Right ventricle myocardium superior (tissue), 1 donor: ENCODE results near the gene INAVA. TPM values are rescaled to one million over a fixed set of nuclear protein-coding genes. Genes with fewer than 3 reads are reported as not detected.
"Not testable (repeated sequence)": the region's sequence is repeated elsewhere in the genome, so short reads cannot be mapped to it uniquely, and the experiment has no call there.

Experiments used
- ATAC-seq: fragments of 200-7000 bp; cut with Tn5 transposase; one replicate; pipeline ENCODE4 v1.9.1; 2020; ENCODE audit warnings: mild to moderate bottlenecking; ENCODE audit not compliant: poor library complexity
- DNase-seq: peaks from one replicate; pipeline ENCODE4 v3.0.0-alpha.2; 2020
- intact Hi-C: fragments of 100-400 bp; cut with DNase I; formaldehyde crosslinking; loops from one replicate; pipeline ENCODE4 v1.11.2; 2022
- total RNA-seq: library from RNA; stranded (reverse); fragmentation: NEBNext Ultra II Directional; extraction: Animal tissue kit (Norgen Biotek cat#: 25700); gene quantifications from one replicate; pipeline ENCODE4 v1.2.1, GENCODE V29; 2021
- donor health status: DM: no; HTN: yes; CAD: no; lungs with severe emphysema.

The INAVA gene
- total RNA-seq, 1 donor from 2014 or later = not detected

GRCh38 chr1:200909757-200910239, 15.1 kb downstream of the INAVA start:
- intact Hi-C loops = no loop called here
- DNase-seq = no peak
- no peak for ATAC-seq

- DNase-seq = no peak
- ATAC-seq = no peak
- intact Hi-C loops = no loop called here
Observed at GRCh38 chr1:200911361-200911760, 16.7 kb downstream of the INAVA start.

- ATAC-seq, intact Hi-C loops, DNase-seq: not testable (repeated sequence)
Observed at GRCh38 chr1:200911936-200912335, 17.2 kb downstream of the INAVA start.

DNA sequence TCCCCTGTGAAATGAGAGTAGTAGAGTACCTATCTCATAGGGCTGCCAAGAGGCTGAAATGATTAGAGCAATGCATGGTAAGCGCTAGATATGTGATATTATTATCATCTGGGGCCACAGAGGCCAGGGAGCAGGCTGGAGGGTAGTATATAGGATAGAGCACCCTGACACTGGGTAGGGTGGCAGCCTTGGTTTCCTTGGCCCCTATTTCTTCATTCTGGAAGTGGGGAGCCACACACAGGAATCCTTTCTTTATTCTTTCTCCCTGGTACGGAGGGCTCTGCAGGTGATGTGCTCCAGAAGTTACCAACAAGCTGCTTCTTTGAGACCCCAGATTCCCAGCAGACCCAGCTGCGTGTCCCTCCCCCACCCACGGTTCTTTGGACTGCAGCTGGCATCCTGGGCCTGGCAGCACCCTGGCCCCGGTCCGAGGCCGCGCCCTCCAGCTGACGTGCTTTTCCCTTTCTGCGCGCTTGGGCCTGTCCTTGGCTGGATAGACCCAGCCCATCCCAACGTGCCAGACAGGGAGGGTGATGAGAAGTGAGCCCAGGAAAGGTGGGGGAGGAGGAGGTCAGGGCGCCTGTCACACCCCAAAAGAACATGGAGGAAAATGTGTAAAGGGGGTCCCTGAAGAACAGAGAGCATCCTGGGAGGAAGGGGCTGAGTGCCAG, 18.2 kb downstream of the INAVA start:
- no peak for DNase-seq
- ATAC-seq = no peak
- intact Hi-C loops = no loop called here

- no peak for DNase-seq
- intact Hi-C loops = no loop called here
- ATAC-seq = no peak
Observed at GRCh38 chr1:200916152-200916551, 21.5 kb downstream of the INAVA start.

GRCh38 chr1:200916681-200917080, 22.0 kb downstream of the INAVA start:
- DNase-seq = no peak
- no peak for ATAC-seq
- intact Hi-C loops = no loop called here

DNA sequence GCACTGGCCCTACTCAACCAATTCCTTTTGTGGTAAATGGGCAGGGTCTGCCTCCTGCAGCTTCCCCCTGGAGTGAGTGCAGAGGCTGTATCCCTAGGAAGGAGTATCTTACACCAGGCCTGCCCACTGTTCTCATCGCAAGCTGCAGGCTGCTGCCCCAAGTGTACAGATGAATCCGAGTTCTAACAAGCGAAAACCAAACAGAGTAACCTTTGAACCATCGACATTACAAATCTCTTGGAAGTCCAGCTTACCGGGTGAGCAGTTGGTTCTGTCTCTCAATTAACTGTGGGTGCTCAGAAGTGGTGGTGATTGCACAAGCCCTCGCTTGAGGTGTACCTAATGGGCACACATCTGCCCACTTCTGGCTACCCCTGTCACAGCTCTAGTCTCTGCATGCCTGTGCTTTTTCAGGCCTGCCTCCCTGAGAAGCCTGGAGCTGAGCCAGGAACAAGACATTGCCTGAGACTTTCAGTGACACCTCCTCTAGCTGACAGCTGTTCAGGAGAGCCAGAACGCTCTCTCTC, 22.7 kb downstream of the INAVA start:
- DNase-seq (peak; percentile 61), ATAC-seq (peak; percentile 92)
- intact Hi-C loops = no loop called here

GRCh38 chr1:200918006-200918405, 23.3 kb downstream of the INAVA start:
- intact Hi-C loops = no loop called here
- DNase-seq = no peak
- no peak for ATAC-seq

- ATAC-seq = no peak
- DNase-seq = no peak
- intact Hi-C loops = no loop called here
Observed at GRCh38 chr1:200919386-200919785, 24.7 kb downstream of the INAVA start.

DNA sequence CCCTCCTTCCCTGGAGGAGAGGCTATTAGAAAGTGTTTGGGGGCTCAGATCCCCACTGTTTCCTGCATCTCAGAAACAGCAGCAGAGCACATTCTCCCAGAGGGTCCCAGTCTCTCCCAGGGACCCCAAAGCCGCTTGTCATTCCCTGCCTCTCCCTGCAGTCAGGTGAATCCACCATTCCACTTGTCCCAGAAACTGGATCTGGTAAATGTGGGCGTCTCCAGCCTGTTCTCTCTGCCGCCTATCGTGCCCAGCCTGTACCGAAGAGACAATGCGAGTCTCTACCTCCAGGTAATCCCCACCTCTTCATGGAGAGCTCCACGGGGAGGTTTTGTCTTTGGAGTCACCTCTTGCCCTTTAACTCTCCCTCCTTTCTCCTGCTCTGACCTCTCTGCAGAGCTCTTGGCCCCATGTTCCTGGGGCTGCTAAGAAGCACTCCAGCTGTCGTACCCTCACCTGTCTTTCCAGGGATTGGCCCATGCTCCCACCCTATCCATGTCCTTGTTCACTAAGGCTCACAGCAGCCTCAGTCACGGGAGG, 26.9 kb downstream of the INAVA start:
- intact Hi-C loops = no loop called here
- DNase-seq (no peak), ATAC-seq (no peak)

- intact Hi-C loops = no loop called here
- DNase-seq (no peak), ATAC-seq (no peak)
Observed at GRCh38 chr1:200922406-200922805, 27.7 kb downstream of the INAVA start.

DNA sequence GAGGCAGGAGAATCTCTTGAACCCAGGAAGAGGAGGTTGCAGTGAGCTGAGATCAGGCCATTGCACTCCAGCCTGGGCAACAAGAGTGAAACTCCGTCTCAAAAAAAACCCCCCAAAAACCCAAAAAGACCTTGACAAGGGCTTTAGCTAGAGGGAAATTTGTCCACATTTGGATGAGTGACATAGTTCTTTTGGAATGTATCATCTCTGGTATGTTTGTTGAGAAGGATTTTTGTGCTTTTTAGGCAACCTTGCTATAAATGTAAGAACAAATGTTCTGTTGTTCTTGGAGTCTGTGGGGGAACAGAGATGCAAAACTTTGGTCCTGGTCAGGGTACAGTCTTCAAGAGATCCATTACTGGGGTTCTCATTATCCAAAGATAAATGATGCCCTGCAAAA, 28.9 kb downstream of the INAVA start:
- DNase-seq (no peak), ATAC-seq (no peak)
- intact Hi-C loops = no loop called here

DNA sequence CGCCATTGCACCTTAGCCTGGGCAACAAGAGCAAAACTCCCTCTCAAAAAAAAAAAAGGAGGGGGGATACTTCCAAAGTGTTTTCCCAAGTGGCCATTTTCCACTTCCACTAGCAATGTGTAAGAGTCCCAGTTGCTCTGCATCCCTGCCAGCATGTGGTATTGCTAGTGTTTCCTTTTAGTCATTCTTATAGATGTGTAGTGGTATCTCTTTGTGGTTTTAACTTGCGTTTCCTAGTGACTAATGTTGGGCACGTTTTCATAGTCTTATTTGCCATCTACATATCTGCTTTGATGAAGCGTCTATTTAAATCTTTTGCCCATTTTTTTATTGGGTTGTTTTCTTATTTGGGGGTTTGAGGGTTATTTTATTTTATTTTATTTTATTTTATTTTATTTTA, 31.1 kb downstream of the INAVA start:
- no peak for DNase-seq
- ATAC-seq = no peak
- intact Hi-C loops = no loop called here

DNA sequence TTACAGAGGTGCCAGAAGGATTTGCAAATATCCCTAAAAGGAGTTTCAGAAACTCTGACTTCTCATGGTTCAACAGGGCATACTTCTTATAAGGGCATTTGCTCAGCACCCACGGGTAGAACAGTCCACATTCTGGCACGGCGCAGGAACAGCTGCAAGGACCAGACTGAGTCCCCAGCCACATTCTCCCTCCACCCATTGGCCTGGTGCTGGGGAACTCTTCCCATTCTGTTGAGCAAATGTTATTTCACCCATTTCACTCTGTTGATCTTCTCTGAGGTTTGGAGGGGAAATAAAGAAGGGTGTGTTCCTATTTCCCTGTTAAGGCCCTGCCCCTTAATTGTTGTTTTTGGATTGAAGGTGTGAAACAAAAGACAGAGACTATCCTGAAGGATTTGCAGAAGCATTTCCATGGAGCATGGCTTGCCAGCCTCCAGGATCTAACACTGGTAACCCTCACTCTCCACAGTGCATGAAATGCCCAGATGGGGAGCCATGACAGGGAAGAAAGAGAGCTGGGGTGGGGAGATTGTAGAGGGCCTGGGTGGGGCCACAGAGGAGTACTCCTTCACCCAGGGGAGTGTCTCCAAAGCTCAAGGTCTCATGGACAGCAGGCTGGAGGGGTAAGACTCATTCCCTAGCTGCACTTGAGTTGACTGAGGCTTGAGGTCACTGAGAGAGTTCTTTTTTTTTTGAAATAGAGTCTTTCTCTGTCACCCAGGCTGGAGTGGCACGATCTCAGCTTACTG, 35.0 kb downstream of the INAVA start:
- intact Hi-C loops = no loop called here
- ATAC-seq = no peak
- no peak for DNase-seq

DNA sequence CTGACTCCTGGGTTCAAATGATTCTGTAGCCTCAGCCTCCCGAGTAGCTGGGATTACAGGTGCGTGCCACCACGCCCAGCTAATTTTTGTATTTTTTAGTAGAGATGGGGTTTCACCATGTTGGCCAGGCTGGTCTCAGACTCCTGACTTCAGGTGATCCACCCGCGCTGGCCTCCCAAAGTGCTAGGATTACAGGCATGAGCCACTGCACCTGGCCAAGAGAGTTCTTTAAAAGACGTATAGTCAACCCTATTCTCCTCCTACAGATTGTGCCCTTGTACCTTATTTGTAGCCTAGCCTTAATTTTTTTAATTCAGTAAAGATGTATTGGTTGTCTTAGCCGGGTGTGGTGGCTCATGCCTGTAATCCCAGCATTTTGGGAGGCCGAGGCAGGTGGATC, 35.6 kb downstream of the INAVA start:
- ATAC-seq, intact Hi-C loops, DNase-seq: not testable (repeated sequence)

DNA sequence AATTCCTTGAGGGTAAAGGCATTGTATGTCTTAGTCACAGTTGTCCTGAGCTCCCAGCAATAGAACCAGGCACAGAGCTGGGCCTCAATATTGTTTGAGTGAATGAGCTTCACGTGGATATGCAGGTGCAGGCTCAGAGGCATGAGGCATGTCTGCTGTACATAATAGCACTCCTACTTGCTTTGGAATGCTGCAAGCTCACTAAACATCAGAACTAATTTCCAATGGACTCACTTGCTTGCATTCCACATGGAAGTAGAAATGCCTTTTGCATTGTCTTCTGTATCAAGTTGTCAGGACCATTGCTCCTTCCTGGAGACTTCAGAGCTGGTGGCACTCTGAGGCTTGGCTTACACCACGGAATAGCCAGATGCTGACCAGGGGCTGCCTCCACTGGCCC, 37.1 kb downstream of the INAVA start:
- DNase-seq = no peak
- ATAC-seq = no peak
- intact Hi-C loops = no loop called here

DNA sequence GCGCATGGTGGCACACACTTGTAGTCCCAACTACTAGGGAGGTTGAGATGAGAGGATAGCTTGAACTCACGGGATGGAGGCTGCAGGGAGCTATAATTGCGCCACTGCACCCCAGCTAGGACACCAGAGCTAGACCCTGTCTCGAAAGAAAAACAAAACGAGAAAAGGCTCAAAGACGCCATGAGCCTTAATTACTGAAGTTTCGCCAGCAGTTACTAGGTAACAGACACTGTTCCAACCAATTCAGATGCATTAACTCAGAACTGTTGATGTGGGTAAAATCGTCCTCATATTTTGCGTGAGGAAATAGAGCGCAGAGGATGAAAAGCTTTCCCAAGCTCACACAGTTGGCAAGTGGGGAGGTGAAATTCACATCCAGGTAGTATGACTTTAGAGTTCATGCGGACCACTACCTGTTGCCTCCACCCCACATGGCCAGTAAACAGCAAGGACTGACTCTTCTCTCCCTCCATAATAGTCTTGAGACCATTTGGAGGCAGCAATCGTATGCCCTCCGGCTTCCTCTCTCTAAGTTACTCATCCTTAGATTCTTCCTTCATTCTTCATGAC, 40.1 kb downstream of the INAVA start:
- intact Hi-C loops = no loop called here
- no peak for DNase-seq
- no peak for ATAC-seq

DNA sequence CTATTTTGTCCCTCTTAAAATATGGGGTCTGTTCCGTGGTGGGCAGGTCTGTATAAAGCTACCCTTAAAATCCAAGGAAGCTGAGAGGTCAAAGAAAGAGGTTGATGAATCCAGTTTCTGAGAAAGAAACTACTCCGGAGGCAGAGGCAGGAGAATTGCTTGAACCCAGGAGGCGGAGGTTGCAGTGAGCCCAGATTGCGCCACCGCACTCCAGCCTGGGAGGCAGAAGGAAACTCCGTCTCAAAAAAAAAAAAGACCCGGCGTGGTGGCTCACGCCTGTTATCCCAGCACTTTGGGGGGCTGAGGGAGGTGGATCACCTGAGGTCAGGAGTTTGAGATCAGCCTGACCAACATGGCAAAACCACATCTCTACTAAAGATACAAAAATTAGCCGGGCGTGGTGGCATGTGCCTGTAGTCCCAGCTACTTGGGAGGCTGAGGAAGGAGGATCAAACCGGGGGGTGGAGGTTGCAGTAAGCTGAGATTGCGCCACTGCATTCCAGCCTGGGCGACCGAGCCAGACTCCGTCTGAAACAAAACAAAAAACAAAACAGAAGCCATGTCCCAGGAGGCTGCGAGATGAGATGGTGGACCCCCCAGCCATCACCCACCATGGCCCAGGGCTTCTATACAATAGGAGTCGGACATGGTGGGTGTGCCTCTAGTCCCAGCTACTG, 40.7 kb downstream of the INAVA start:
- ATAC-seq, intact Hi-C loops: not testable (repeated sequence)

DNA sequence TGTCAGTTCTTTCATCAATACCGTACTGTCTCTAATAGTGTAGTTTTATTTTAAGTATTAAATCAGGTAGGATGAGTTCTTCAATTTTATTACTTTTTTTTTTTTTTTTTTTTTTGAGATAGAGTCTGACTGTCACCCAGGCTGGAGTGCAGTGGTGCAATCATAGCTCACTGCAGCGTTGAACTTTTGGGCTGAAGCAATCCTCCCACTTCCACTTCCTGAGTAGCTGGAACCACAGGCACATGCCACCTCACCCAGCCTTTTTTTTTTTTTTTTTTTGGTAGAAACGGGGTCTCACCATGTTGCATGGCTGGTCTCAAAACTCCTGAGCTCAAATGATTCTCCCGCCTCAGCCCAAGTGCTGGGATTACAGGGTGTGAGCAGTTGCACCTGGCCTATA, 44.3 kb downstream of the INAVA start:
- DNase-seq = no peak
- intact Hi-C loops = no loop called here
- ATAC-seq = no peak

More for the DNA sequence above, 40.7 kb downstream of the INAVA start:
- not testable (repeated sequence) for DNase-seq
